ENCODE results near the gene IFNA10. TPM values are rescaled to one million over a fixed set of nuclear protein-coding genes. Genes with fewer than 3 reads are reported as not detected.
"Not testable (repeated sequence)": the region's sequence is repeated elsewhere in the genome, so short reads cannot be mapped to it uniquely, and the experiment has no call there.

IFNA10 gene
- total RNA-seq: not detected

DNA sequence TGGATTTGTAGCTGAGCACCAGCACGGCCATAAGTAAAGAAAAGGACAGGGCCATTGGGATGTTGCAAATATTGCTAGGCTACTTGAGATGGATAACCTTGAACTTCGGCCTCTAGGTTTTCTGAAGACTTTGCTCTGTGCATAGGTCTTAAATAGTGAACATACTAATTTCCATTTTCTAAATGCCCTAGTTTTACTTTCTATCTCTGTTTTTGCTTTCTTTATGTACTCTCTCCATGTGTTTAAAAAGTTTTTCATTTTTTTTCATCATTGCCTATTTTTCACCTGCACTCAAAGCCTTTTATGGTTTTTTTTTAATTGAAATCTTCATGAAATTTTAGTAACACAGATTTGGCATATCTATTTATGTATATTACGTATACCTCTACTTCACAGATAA is at the start of gene IFNA10:
Gene IFNA10 (minus strand): TSS at position 101 of the 400 bp plus-strand sequence. CDS start 46 bp downstream, at position 55.
- 86 to 96% methylated on average over 3 of the region's 3 CpGs for WGBS, 2 donors
- H3K4me3 ChIP-seq (ENCODE audit: low read depth, poor library complexity, severe bottlenecking); DNase-seq (ENCODE audit: low spot score in 2 of 2); intact Hi-C loops (cut with DNase I; ENCODE audit: low total_unique reads): not testable (repeated sequence)

DNA sequence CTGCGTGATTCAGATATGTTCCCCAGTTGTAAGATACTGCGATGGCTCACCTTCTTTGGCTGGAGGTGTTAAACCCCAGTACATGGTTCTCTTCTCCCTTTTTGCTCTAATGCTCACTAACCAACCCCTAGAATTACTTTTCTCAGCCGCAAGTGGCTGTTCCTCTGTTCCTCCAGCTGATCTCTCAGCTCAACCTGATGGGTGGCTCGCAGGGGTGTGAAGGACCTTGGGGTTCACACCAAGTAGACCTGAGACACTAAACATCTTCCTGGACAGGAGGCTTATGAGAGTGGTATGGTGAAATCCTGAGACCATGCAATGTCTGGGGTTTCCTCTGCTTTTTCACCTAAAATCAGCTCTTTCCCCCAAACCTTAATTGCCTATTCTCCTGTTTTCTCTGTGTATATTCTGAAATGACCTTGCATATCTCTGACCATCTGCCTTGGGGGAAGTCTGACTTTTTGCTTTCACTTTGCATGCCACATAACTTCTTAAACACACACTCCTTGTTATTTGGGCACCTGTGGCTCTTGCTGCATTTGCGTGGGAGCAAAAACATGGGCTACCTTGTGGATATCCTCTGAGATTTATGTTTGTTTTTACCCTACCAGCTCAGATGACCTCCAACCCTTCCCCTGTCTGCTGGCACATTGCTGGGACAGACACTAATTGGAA is 48.7 kb upstream of the IFNA10 start:
- no peak overlapping the region for H3K4me3 ChIP-seq (ENCODE audit: low read depth, poor library complexity, severe bottlenecking)
- intact Hi-C loops (cut with DNase I; ENCODE audit: low total_unique reads): no loop called here
- no peak for DNase-seq (ENCODE audit: low spot score in 2 of 2)
- WGBS, 2 donors: 69 to 94% methylated on average over 5 of the region's 5 CpGs
- TF ChIP-seq, protein P1, sequence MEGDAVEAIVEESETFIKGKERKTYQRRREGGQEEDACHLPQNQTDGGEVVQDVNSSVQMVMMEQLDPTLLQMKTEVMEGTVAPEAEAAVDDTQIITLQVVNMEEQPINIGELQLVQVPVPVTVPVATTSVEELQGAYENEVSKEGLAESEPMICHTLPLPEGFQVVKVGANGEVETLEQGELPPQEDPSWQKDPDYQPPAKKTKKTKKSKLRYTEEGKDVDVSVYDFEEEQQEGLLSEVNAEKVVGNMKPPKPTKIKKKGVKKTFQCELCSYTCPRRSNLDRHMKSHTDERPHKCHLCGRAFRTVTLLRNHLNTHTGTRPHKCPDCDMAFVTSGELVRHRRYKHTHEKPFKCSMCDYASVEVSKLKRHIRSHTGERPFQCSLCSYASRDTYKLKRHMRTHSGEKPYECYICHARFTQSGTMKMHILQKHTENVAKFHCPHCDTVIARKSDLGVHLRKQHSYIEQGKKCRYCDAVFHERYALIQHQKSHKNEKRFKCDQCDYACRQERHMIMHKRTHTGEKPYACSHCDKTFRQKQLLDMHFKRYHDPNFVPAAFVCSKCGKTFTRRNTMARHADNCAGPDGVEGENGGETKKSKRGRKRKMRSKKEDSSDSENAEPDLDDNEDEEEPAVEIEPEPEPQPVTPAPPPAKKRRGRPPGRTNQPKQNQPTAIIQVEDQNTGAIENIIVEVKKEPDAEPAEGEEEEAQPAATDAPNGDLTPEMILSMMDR (IDR thresholded peaks at IDR 0.05): no peak
- no peak for TF ChIP-seq POLR2A (IDR thresholded peaks at IDR 0.05)

DNA sequence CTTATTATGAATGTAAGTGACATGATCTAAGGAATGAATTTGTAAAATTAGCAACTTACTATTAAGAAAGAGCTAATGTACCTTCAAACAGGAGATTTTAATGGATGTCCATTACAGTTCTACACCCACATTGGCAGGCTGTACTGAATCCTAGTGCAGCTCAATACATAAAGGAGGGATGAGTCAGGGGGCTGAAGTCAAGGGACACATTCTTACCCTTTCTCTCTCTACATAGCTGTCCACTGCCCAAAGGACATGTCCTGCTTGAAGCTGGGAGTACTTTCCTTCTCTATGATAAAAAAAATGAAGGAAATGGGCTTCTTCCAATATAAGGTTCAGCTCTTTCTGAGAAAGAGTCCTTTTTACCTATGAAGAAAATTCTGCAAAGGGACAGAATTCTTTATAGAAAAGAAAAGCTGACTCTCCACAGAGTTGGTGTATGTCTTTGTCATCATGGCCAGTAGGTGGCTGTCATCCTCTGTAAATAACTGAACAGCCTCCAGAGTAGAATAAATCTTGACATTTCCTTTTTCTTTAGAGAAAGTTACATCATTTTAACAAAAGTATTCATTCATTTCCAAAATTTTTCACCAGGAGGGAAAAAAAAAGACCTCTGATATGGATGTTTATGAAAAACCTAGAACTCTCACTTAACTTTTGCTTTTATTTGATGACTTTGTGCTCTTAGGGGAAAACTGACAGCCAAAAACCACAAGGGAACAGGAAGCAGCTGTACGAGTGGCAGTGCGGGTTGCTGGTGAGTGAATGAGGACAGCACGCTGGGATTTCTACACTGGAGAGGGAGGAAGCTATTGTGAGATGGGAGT is 46.0 kb upstream of the IFNA10 start:
- no peak overlapping the region for H3K4me3 ChIP-seq (ENCODE audit: low read depth, poor library complexity, severe bottlenecking)
- peak; percentile 25 to 86 for DNase-seq (ENCODE audit: low spot score in 2 of 2)
- 0 to 1% methylated on average over 3 of the region's 3 CpGs for WGBS, 2 donors
- intact Hi-C loops (cut with DNase I; ENCODE audit: low total_unique reads): no loop called here
- no peak for TF ChIP-seq POLR2A (IDR thresholded peaks at IDR 0.05)
- TF ChIP-seq, protein P1 (IDR thresholded peaks at IDR 0.05): no peak

DNA sequence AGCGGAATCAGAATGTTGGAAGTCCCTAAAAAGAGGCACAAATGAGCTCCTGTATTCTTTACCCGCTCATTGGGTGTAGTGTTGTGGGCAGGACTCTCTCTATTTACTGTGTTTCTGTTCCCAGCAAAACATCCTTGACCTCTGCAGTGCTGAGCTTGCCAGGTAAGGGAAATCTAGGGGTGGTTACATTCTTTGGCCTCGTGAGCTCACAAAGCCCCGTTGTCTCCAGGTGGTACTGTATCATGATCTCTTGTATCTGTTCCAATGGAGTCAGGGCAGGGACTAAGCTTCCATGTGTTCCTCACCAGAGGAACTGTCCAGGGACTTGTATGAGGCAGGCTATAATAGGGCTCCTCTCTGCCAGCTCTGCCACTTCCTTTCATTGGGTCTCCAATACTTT is 44.7 kb upstream of the IFNA10 start:
- no peak overlapping the region for H3K4me3 ChIP-seq (ENCODE audit: low read depth, poor library complexity, severe bottlenecking)
- TF ChIP-seq, protein P1 (IDR thresholded peaks at IDR 0.05): no peak
- TF ChIP-seq POLR2A (IDR thresholded peaks at IDR 0.05): no peak
- no peak for DNase-seq (ENCODE audit: low spot score in 2 of 2)
- intact Hi-C loops (cut with DNase I; ENCODE audit: low total_unique reads): no loop called here
- 54 to 73% methylated on average over 4 of the region's 4 CpGs for WGBS, 2 donors

DNA sequence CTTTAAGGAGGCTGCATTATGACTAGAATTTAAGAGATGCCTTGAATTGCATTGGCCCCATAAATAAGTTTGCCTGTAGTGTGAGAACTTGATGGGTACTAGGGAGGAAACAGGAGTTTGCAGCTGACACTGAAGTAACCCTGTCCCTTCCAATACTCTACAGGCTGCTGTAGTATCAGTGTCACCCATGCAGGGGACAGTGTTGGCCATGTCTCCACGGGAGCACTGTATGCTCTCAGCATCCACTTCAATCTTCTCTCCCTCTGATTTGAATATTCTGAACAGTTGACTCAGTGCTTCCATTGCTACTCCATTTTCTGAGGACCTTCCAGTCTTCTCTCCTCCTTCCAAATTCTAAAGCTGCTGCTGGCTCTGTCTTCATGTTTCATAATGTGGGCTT is 44.2 kb upstream of the IFNA10 start:
- DNase-seq (ENCODE audit: low spot score in 2 of 2): no peak
- H3K4me3 ChIP-seq (ENCODE audit: low read depth, poor library complexity, severe bottlenecking): no peak overlapping the region
- WGBS, 2 donors: 28 to 52% methylated on average over 1 of the region's 1 CpG
- TF ChIP-seq POLR2A (IDR thresholded peaks at IDR 0.05): no peak
- TF ChIP-seq, protein P1 (IDR thresholded peaks at IDR 0.05): no peak
- intact Hi-C loops (cut with DNase I; ENCODE audit: low total_unique reads): no loop called here

DNA sequence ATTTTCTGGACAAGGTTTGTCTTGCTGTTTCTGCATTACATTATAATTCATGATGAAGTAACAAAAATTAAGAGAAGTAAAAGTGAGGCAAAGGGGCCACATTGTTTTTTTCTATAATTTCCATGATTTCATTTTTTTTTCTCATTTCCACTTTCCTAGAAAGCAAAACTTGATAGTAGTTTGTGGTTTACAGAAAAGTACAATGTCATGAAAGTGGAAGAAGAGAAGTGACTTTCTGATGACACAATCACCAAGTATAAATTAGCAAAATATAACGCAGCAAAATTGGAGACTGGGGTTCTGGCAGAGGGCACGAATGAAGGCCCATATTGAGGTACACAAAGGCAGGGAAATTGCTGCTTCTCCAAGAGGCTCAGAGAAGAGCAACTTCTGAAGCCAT is 37.9 kb upstream of the IFNA10 start:
- intact Hi-C loops (cut with DNase I; ENCODE audit: low total_unique reads): no loop called here
- H3K4me3 ChIP-seq (ENCODE audit: low read depth, poor library complexity, severe bottlenecking): no peak overlapping the region
- 33 to 63% methylated on average over 2 of the region's 2 CpGs for WGBS, 2 donors
- DNase-seq (ENCODE audit: low spot score in 2 of 2): no peak
- no peak for TF ChIP-seq POLR2A (IDR thresholded peaks at IDR 0.05)
- TF ChIP-seq, protein P1 (IDR thresholded peaks at IDR 0.05): no peak

All from lower leg skin (tissue), 4 donors.